Measurements from ENCODE around the gene PPIB. TPM values are rescaled to one million over a fixed set of nuclear protein-coding genes. Genes with fewer than 3 reads are reported as not detected.

The PPIB gene
- total and polyA plus RNA-seq, 2 experiments from 2014 or later: 398 to 870 TPM

DNA sequence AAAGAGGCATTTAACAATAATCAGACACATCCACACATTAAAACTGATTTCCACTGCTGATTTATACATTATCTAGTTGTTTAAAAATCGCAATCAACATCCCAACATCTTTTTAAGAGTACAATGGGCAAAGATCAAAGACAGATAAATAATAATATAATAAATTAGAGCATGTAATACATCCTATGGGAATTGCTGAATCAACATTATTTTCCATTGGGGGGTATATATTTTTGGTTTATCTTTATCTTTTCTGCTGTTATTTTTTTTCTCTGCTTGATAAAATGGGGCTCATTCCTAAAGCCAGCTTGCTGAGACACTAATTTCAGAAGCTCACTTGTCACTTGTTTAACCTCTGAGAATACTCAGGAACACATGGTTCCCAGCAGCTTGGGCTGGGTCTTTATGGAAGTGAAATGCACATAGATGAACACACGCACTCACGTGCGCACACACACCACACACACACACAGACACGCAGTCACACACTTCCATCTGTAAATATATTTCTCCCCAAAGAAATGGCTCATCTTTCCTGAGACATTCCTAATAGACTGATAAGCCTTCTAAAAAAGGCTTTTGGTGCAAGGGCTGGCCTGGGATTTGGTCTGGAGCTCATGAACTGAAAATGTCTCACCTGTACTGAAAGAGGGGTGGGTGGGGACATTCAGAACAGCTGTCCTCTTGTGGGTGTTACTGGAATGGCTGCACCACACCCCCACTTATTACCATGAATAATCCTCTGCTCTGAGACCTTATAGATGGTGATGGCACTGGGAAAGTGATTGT is 3.5 kb upstream of the PPIB start:
- 0 out of 2 replicates have a peak, but pooled peaks cover 7% of the 10 kb centered on the region for H4K20me1 ChIP-seq (replicated peaks; ENCODE audit: insufficient read depth)
- H3K4me3 ChIP-seq: no peak overlapping the region
- no peak for ATAC-seq
- H3K27me3 ChIP-seq (ENCODE audit: insufficient read depth): no peaks in the 10 kb centered on the region
- peaks cover 6% of the 10 kb centered on the region for H3K27me3 Mint-ChIP-seq (ENCODE audit: insufficient read depth, low read depth, poor library complexity)
- no peak overlapping the region for H2AFZ ChIP-seq
- H3K79me2 ChIP-seq (replicated peaks; ENCODE audit: insufficient read depth): peaks cover 12% of the 10 kb centered on the region
- H3K4me1 ChIP-seq (ENCODE audit: insufficient read depth): peaks cover 25% of the 10 kb centered on the region
- peaks cover 14% of the 10 kb centered on the region; the same call in 1 of the 2 replicates for H3F3A ChIP-seq (replicated peaks; ENCODE audit: low read depth)
- no peak overlapping the region for H3K4me3 Mint-ChIP-seq
- H3K36me3 ChIP-seq (ENCODE audit: insufficient read depth): no peaks in the 10 kb centered on the region
- peaks cover 24% of the 10 kb centered on the region for H3K4me1 Mint-ChIP-seq
- H3K27ac ChIP-seq (ENCODE audit: low read depth): no peak overlapping the region
- peaks cover 12% of the 10 kb centered on the region for H3K36me3 Mint-ChIP-seq (ENCODE audit: low read depth)
- TF ChIP-seq EZH2phosphoT487 (IDR thresholded peaks at IDR 0.05; ENCODE audit: unreplicated experiment) (no peak), ZNF114 (CRISPR knock-in tag; IDR thresholded peaks at IDR 0.05) (no peak), ETS1 (IDR thresholded peaks at IDR 0.05) (no peak), EZH2 (IDR thresholded peaks at IDR 0.05; ENCODE audit: low read depth, unreplicated experiment) (no peak), JUNB (IDR thresholded peaks at IDR 0.05; ENCODE audit: unreplicated experiment) (no peak), REST (IDR thresholded peaks at IDR 0.05; ENCODE audit: unreplicated experiment) (no peak), NANOG (IDR thresholded peaks at IDR 0.05; ENCODE audit: borderline replicate concordance) (no peak), STAT1 (IDR thresholded peaks at IDR 0.05; ENCODE audit: unreplicated experiment) (no peak), CTCF (conservative IDR thresholded peaks at IDR 0.05; ENCODE audit: low read depth in 2 of 2) (no peak), ZNF331 (CRISPR knock-in tag; IDR thresholded peaks at IDR 0.05; ENCODE audit: low read depth) (no peak), CREB1 (CRISPR knock-in tag; IDR thresholded peaks at IDR 0.05; ENCODE audit: low read depth) (no peak), POLR2AphosphoS5 (IDR thresholded peaks at IDR 0.05; ENCODE audit: low read depth) (no peak)
- TF ChIP-seq, protein P1, sequence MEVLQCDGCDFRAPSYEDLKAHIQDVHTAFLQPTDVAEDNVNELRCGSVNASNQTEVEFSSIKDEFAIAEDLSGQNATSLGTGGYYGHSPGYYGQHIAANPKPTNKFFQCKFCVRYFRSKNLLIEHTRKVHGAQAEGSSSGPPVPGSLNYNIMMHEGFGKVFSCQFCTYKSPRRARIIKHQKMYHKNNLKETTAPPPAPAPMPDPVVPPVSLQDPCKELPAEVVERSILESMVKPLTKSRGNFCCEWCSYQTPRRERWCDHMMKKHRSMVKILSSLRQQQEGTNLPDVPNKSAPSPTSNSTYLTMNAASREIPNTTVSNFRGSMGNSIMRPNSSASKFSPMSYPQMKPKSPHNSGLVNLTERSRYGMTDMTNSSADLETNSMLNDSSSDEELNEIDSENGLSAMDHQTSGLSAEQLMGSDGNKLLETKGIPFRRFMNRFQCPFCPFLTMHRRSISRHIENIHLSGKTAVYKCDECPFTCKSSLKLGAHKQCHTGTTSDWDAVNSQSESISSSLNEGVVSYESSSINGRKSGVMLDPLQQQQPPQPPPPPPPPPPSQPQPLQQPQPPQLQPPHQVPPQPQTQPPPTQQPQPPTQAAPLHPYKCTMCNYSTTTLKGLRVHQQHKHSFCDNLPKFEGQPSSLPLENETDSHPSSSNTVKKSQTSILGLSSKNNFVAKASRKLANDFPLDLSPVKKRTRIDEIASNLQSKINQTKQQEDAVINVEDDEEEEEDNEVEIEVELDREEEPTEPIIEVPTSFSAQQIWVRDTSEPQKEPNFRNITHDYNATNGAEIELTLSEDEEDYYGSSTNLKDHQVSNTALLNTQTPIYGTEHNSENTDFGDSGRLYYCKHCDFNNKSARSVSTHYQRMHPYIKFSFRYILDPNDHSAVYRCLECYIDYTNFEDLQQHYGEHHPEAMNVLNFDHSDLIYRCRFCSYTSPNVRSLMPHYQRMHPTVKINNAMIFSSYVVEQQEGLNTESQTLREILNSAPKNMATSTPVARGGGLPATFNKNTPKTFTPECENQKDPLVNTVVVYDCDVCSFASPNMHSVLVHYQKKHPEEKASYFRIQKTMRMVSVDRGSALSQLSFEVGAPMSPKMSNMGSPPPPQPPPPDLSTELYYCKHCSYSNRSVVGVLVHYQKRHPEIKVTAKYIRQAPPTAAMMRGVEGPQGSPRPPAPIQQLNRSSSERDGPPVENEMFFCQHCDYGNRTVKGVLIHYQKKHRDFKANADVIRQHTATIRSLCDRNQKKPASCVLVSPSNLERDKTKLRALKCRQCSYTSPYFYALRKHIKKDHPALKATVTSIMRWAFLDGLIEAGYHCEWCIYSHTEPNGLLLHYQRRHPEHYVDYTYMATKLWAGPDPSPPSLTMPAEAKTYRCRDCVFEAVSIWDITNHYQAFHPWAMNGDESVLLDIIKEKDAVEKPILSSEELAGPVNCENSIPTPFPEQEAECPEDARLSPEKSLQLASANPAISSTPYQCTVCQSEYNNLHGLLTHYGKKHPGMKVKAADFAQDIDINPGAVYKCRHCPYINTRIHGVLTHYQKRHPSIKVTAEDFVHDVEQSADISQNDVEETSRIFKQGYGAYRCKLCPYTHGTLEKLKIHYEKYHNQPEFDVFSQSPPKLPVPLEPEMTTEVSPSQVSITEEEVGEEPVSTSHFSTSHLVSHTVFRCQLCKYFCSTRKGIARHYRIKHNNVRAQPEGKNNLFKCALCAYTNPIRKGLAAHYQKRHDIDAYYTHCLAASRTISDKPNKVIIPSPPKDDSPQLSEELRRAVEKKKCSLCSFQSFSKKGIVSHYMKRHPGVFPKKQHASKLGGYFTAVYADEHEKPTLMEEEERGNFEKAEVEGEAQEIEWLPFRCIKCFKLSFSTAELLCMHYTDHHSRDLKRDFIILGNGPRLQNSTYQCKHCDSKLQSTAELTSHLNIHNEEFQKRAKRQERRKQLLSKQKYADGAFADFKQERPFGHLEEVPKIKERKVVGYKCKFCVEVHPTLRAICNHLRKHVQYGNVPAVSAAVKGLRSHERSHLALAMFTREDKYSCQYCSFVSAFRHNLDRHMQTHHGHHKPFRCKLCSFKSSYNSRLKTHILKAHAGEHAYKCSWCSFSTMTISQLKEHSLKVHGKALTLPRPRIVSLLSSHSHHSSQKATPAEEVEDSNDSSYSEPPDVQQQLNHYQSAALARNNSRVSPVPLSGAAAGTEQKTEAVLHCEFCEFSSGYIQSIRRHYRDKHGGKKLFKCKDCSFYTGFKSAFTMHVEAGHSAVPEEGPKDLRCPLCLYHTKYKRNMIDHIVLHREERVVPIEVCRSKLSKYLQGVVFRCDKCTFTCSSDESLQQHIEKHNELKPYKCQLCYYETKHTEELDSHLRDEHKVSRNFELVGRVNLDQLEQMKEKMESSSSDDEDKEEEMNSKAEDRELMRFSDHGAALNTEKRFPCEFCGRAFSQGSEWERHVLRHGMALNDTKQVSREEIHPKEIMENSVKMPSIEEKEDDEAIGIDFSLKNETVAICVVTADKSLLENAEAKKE (CRISPR knock-in tag; IDR thresholded peaks at IDR 0.05): no peak
- H3K4me2 ChIP-seq: no peak overlapping the region
- no peak overlapping the region; the same call in 1 of the 2 replicates for H3K27ac Mint-ChIP-seq
- peak; percentile 12 for DNase-seq (ENCODE audit: low spot score)
- no peaks in the 10 kb centered on the region for H3K9me3 Mint-ChIP-seq
- no peaks in the 10 kb centered on the region for H3K9me2 ChIP-seq (ENCODE audit: insufficient read depth)
